ENCODE data around the gene SLC22A4.

SLC22A4 gene

GRCh38 chr5:132372542-132372941, 78.3 kb downstream of the SLC22A4 start:
- no peak for TF ChIP-seq CTCF (conservative IDR thresholded peaks at IDR 0.05; ENCODE audit: low read length)
- H3K4me3 ChIP-seq (ENCODE audit: low read length) = no peak overlapping the region
- DNase-seq (ENCODE audit: low read depth) = no peak

DNA sequence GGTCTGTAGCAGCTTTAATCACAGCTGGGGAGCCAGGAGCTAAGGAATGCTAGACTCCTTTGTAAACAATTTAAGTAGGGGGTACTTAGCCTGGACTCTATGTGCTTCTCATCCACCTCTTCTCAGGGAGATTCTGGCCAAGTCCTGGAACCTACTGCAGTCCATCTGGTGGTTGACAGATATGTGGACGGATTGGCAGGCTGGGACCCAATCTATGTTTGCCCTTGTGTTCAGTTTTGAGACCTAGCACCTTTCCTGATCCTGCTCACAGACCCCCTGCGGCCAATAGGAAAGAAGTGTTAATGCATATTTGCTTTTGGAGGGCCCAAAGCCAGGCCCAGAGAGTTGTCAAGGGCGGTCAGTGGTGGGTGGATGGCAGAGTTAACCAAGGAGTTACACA, 81.8 kb downstream of the SLC22A4 start:
- no peak overlapping the region for H3K4me3 ChIP-seq (ENCODE audit: low read length)
- TF ChIP-seq CTCF (conservative IDR thresholded peaks at IDR 0.05; ENCODE audit: low read length) = no peak
- no peak for DNase-seq (ENCODE audit: low read depth)

- TF ChIP-seq CTCF (conservative IDR thresholded peaks at IDR 0.05; ENCODE audit: low read length) = no peak
- no peak for DNase-seq (ENCODE audit: low read depth)
- no peak overlapping the region for H3K4me3 ChIP-seq (ENCODE audit: low read length)
These were observed 82.8 kb downstream of the SLC22A4 start for GRCh38 chr5:132376694-132377641.

GRCh38 chr5:132377738-132378137, 83.5 kb downstream of the SLC22A4 start:
- no peak for TF ChIP-seq CTCF (conservative IDR thresholded peaks at IDR 0.05; ENCODE audit: low read length)
- H3K4me3 ChIP-seq (ENCODE audit: low read length) = no peak overlapping the region
- DNase-seq (ENCODE audit: low read depth) = no peak

DNA sequence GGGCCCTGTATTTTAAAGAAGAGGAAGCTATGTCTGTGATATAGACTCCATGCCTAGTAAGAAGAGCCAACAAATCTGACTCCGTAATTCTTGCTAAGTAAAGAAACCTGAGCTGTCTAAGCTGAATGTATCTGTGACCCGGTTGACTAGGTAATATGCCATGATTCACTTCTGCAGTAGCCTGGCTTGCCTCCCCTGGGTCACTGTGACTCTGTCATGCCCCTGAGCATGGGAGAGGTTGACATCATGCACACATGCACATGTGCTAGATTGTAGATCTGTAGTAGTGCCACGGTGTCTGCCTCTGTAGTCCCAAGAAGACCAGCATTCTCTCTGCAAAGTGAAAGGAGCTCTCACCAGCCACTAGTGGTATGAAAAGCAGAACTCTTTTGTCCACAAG, 84.4 kb downstream of the SLC22A4 start:
- no peak for DNase-seq (ENCODE audit: low read depth)
- H3K4me3 ChIP-seq (ENCODE audit: low read length) = no peak overlapping the region
- no peak for TF ChIP-seq CTCF (conservative IDR thresholded peaks at IDR 0.05; ENCODE audit: low read length)

- H3K4me3 ChIP-seq (ENCODE audit: low read length) = no peak overlapping the region
- DNase-seq (ENCODE audit: low read depth) = no peak
- no peak for TF ChIP-seq CTCF (conservative IDR thresholded peaks at IDR 0.05; ENCODE audit: low read length)
These were observed 85.9 kb downstream of the SLC22A4 start for GRCh38 chr5:132380047-132380446.

- DNase-seq (ENCODE audit: low read depth) = no peak
- no peak overlapping the region for H3K4me3 ChIP-seq (ENCODE audit: low read length)
- no peak for TF ChIP-seq CTCF (conservative IDR thresholded peaks at IDR 0.05; ENCODE audit: low read length)
These were observed 86.5 kb downstream of the SLC22A4 start for GRCh38 chr5:132380741-132381140.
